ENCODE measurements around the gene XPO6.

Gene XPO6

GRCh38 chr16:28182183-28182582 lies 29.6 kb downstream of the XPO6 start:
- no peak for DNase-seq

GRCh38 chr16:28181515-28181914 lies 30.2 kb downstream of the XPO6 start:
- DNase-seq, result no peak

GRCh38 chr16:28180655-28181460 lies 30.9 kb downstream of the XPO6 start:
- DNase-seq, result no peak

- DNase-seq, result no peak
Measured at GRCh38 chr16:28179354-28179753, 32.4 kb downstream of the XPO6 start.

- no peak for DNase-seq
Measured at GRCh38 chr16:28175715-28176114, 36.0 kb downstream of the XPO6 start.

GRCh38 chr16:28172336-28172735 lies 39.4 kb downstream of the XPO6 start:
- DNase-seq, result no peak

GRCh38 chr16:28171816-28172215 lies 39.9 kb downstream of the XPO6 start:
- no peak for DNase-seq

- DNase-seq, result no peak
Measured at GRCh38 chr16:28168991-28169554, 42.7 kb downstream of the XPO6 start.

GRCh38 chr16:28167730-28168129 lies 44.0 kb downstream of the XPO6 start:
- DNase-seq, result no peak

GRCh38 chr16:28167221-28167620 lies 44.5 kb downstream of the XPO6 start:
- DNase-seq, result no peak

- DNase-seq, result no peak
Measured at GRCh38 chr16:28166394-28167208, 45.2 kb downstream of the XPO6 start.

- DNase-seq, result no peak
Measured at GRCh38 chr16:28165598-28165997, 46.2 kb downstream of the XPO6 start.

- DNase-seq, result no peak
Measured at GRCh38 chr16:28164140-28164539, 47.6 kb downstream of the XPO6 start.

GRCh38 chr16:28163699-28164098 lies 48.1 kb downstream of the XPO6 start:
- no peak for DNase-seq

GRCh38 chr16:28162326-28162877 lies 49.4 kb downstream of the XPO6 start:
- DNase-seq, result no peak

- DNase-seq, result no peak
Measured at GRCh38 chr16:28161626-28162025, 50.1 kb downstream of the XPO6 start.

- no peak for DNase-seq
Measured at GRCh38 chr16:28158136-28158535, 53.6 kb downstream of the XPO6 start.

- DNase-seq, result no peak
Measured at GRCh38 chr16:28156056-28156680, 55.6 kb downstream of the XPO6 start.

- DNase-seq, result no peak
Measured at GRCh38 chr16:28155293-28155692, 56.5 kb downstream of the XPO6 start.

GRCh38 chr16:28151180-28151579 lies 60.6 kb downstream of the XPO6 start:
- DNase-seq, result no peak

GRCh38 chr16:28149011-28149888 lies 62.5 kb downstream of the XPO6 start:
- DNase-seq, result no peak

GRCh38 chr16:28146536-28146935 lies 65.2 kb downstream of the XPO6 start:
- DNase-seq, result no peak
